ENCODE results near the gene RNASE7. TPM values are rescaled to one million over a fixed set of nuclear protein-coding genes. Genes with fewer than 3 reads are reported as not detected.

Gene RNASE7
- total RNA-seq, 4 donors from 2014 or later, result not detected

DNA sequence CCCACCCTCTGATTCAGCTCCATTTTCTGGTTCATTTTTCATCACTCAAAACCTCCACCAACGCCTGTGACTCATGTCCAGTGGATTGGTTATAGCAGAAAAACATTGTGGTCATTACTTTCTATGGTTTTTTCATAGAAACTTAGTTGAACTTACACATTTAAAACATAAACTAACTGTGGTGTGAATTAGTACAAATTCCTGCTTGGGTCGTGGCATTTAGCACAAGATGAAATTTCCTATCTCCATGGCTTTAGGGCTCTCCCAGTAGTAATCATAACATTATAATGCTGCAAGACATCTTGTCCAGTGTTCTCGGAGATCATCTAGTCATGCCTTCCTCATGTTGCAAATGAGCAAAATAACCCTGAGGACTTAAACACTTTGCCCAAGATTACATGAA lies 7.1 kb downstream of the RNASE7 start:
- TF ChIP-seq, protein P1, sequence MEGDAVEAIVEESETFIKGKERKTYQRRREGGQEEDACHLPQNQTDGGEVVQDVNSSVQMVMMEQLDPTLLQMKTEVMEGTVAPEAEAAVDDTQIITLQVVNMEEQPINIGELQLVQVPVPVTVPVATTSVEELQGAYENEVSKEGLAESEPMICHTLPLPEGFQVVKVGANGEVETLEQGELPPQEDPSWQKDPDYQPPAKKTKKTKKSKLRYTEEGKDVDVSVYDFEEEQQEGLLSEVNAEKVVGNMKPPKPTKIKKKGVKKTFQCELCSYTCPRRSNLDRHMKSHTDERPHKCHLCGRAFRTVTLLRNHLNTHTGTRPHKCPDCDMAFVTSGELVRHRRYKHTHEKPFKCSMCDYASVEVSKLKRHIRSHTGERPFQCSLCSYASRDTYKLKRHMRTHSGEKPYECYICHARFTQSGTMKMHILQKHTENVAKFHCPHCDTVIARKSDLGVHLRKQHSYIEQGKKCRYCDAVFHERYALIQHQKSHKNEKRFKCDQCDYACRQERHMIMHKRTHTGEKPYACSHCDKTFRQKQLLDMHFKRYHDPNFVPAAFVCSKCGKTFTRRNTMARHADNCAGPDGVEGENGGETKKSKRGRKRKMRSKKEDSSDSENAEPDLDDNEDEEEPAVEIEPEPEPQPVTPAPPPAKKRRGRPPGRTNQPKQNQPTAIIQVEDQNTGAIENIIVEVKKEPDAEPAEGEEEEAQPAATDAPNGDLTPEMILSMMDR (IDR thresholded peaks at IDR 0.05; ENCODE audit: low read depth), result no peak

DNA sequence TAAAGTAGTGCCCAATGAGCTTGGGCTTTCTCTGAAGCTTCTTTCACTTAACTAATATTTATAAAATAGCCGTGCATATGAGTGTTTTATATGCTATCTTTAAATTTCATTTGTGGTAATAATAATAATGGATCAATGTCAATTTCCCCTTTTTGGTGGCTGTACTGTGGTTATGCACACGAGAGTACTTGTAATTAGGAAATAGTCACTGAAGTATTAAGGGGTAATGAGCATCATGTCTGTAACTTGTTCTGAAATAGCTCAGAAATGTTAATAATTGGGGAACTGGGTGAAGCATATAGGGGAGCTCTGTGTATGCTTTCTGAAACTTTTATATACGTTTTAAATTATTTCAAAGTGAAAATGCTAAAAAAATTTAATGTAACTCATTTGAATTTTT lies 8.4 kb downstream of the RNASE7 start:
- TF ChIP-seq, protein P1 (IDR thresholded peaks at IDR 0.05; ENCODE audit: low read depth), result no peak

DNA sequence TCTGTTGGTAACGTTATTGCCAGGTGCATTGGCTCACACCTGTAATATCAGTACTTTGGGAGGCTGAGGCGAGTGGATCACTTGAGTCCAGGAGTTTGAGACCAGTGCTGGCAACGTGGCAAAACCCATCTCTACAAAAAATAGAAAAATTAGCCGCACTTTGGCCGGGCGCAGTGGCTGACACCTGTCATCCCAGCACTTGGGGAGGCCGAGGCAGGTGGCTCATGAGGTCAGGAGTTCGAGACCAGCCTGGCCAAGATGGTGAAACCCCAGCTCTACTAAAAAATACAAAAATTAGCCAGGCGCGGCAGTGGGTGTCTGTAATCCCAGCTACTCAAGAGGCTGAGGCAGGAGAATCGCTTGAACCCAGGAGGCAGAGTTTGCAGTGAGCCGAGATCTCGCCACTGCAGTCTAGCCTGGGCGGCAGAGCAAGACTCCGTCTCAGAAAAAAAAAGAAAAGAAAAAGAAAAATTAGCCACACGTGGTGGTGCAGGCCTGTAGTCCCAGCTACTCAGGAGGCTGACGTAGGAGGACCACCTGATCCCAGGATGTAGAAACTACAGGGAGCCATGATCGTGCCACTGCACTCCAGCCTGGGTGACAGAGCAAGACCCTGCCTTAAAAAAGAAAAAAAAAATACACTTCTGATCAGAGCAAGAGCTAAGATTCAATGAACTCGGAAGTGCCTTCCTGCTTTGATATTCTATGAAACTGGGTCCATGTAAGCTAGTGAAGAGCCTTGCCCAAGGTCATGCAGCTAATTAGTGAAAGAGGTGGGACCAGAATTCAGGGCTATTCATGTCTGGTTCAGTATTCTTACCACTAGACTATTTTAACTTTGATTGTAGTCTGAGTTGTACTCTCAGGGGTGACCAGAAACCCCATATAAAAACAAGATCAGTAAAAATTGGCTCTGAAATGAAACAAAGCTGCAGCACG lies 11.3 kb downstream of the RNASE7 start:
- TF ChIP-seq, protein P1 (IDR thresholded peaks at IDR 0.05; ENCODE audit: low read depth), result no peak

DNA sequence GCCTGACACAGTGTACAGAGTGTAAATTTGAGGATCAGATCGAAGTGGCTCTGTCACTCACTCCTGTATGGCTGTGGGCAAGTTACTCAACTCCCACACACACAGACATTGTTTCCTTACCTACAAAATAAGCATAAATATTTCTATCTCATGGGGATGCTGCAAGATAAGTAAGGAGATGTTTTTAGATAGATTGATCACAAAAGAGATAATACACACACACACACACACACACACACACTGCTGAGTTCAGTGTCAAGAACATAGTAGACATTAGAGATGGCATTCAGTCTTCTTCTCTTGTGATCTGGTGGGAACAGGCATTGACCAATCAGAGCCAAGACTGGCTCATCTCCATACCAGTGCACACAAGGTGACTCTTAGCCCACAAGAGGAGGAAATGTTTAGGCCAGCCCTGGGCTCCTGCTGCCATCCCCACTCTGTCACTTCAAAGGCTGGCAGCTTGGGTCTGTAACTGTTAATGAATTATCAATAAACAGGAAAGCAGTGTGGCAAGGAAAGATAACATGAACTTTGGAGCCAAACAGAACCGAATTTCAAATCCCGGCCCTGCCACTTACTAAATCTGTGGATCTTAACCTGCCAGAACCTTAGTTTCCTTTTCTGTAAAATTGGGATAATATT lies 12.1 kb downstream of the RNASE7 start:
- TF ChIP-seq, protein P1 (IDR thresholded peaks at IDR 0.05; ENCODE audit: low read depth), result no peak

DNA sequence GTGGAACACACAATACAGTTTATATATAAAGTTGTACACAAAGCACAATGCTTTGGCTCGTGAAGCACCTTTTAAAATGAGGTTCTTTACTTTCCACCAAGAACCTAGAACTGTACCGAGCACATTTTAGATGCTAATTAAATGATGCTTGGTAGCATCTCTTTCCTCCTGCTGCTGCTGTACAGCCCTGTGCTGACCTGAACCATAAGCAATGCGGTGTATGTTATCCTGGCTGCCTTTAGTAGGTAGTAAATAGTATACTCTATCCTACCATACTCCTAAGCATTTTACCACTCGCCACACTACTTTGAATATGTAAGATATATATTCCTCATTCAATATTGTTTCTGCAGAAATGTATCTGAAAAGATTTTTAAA lies 12.6 kb downstream of the RNASE7 start:
- TF ChIP-seq, protein P1 (IDR thresholded peaks at IDR 0.05; ENCODE audit: low read depth), result no peak

DNA sequence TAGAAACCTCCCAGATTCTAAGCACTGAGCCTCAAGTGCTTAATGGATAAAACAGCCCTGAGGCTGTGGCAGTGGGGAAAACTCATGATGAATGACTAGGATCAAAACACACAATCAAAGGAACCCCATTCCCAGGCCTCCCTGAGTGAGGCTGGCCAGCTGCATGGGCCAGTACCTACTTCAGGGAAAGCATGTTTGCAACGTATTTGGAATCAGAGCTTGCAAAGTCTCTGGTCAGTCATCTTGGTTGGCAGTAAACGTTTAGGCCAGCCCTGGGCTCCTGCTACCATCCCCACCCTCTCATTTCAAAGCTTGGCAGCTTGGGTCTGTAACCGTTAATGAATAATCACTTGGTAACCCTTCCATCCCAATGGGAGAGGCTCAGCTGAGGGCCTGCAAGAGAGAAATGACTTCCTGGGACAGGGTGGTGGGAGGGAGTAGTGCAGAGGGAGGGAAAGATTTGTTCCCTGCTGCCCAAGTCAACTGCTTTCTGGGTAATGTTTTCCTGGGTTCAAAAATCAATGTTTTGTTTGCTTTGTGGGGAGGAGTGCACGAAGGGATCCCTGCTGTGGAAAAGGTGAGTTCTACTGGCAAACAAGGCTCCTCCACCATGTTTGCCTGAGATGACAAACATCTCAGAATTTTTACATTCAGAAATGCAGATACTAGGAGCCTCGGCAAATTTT lies 13.4 kb downstream of the RNASE7 start:
- TF ChIP-seq, protein P1 (IDR thresholded peaks at IDR 0.05; ENCODE audit: low read depth), result no peak
